Stimulated activated CD4-positive, alpha-beta T cell treated with anti-CD3 and anti-CD28 coated beads, Interleukin-12 subunit alpha, Interleukin-12 subunit beta, amount 100 ng/mL, for 24 hours (primary cell): ENCODE results near the gene SND1.
A peak's percentile ranks its signal among the peaks of the same experiment; 100 is the strongest.
"Not testable (repeated sequence)": the region's sequence is repeated elsewhere in the genome, so short reads cannot be mapped to it uniquely, and the experiment has no call there.

ENCODE experiments used
- DNase-seq, 2 experiments: peaks; one replicate each; pipeline ENCODE4 v3.0.0-alpha.2; 2020; ENCODE audit warnings: low read depth in 2 of 2

The SND1 gene

GRCh38 chr7:127889677-127890076, 237.7 kb downstream of the SND1 start:
- no peak for DNase-seq

- DNase-seq = no peak
These were observed 238.7 kb downstream of the SND1 start for GRCh38 chr7:127890726-127891125.

- no peak for DNase-seq
These were observed 239.2 kb downstream of the SND1 start for GRCh38 chr7:127891144-127891543.

- DNase-seq = no peak
These were observed 240.0 kb downstream of the SND1 start for GRCh38 chr7:127891854-127892438.

GRCh38 chr7:127892488-127893314, 240.7 kb downstream of the SND1 start:
- DNase-seq = no peak

- DNase-seq = no peak
These were observed 241.6 kb downstream of the SND1 start for GRCh38 chr7:127893547-127893946.

- DNase-seq = no peak
These were observed 242.6 kb downstream of the SND1 start for GRCh38 chr7:127894588-127894987.

GRCh38 chr7:127895360-127895759, 243.4 kb downstream of the SND1 start:
- DNase-seq = no peak

- no peak for DNase-seq
These were observed 243.9 kb downstream of the SND1 start for GRCh38 chr7:127895814-127896280.

GRCh38 chr7:127896659-127897058, 244.7 kb downstream of the SND1 start:
- no peak for DNase-seq

- peak; percentile 4 to 11 for DNase-seq
These were observed 245.9 kb downstream of the SND1 start for GRCh38 chr7:127897704-127898454.

GRCh38 chr7:127899411-127899810, 247.4 kb downstream of the SND1 start:
- no peak for DNase-seq

- DNase-seq = no peak
These were observed 248.1 kb downstream of the SND1 start for GRCh38 chr7:127900141-127900540.

- DNase-seq = no peak
These were observed 249.0 kb downstream of the SND1 start for GRCh38 chr7:127900732-127901685.

GRCh38 chr7:127901895-127902703, 250.1 kb downstream of the SND1 start:
- DNase-seq = no peak

GRCh38 chr7:127902753-127903152, 250.8 kb downstream of the SND1 start:
- DNase-seq = not testable (repeated sequence)

GRCh38 chr7:127903892-127904669, 252.1 kb downstream of the SND1 start:
- DNase-seq = no peak

GRCh38 chr7:127904670-127904985, 252.6 kb downstream of the SND1 start:
- DNase-seq = no peak

- DNase-seq = no peak
These were observed 253.0 kb downstream of the SND1 start for GRCh38 chr7:127905021-127905420.
